T-helper 2 cell (primary cell): ENCODE data around the gene TRIP13.

Source experiments
- DNase-seq, 5 experiments: peaks; one replicate each; pipeline versions ENCODE4 v3.0.0 to v3.0.0-alpha.2; 2012 to 2022

TRIP13 gene

DNA sequence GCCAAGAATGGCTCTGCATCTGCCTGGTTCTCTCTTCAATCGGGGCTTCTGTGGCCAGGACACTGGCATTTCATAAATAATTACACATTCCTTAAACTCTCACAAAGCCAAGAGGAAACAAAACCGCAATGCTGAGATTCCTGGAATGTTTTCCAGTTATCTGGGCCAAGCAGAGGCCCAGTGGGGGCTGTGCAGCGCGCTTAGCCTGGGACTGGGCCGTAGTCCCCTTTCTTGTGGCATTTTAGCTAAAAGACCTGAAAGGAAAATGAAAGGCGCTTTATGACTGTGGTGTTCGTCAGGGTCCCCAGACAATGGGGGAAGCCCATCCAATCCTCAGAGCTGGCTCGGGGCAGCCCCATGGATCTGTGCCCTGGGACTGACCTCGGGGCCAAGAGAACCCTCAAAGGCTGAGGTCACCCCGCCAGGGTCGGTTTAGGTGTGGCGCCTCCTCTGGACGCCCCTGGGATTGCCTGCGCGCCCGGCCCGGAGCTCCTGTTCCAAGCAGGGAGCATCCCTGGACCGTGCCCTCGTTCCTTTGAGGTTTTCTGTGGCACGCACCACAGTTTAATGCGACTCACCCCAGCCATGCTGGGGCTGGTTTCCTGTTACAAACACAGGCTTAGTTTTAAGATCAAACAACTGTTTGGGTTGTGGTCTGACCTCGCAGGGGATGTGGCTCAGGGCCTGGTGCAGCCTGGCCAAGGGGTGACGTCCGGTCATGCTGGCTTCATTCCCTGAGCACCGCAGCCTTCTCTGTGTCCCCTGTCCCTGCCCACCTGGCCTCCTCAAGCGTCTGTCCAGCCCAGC is 64.5 kb downstream of the TRIP13 start:
- DNase-seq: peak in 2 of 5 experiments; percentile 39 to 92

DNA sequence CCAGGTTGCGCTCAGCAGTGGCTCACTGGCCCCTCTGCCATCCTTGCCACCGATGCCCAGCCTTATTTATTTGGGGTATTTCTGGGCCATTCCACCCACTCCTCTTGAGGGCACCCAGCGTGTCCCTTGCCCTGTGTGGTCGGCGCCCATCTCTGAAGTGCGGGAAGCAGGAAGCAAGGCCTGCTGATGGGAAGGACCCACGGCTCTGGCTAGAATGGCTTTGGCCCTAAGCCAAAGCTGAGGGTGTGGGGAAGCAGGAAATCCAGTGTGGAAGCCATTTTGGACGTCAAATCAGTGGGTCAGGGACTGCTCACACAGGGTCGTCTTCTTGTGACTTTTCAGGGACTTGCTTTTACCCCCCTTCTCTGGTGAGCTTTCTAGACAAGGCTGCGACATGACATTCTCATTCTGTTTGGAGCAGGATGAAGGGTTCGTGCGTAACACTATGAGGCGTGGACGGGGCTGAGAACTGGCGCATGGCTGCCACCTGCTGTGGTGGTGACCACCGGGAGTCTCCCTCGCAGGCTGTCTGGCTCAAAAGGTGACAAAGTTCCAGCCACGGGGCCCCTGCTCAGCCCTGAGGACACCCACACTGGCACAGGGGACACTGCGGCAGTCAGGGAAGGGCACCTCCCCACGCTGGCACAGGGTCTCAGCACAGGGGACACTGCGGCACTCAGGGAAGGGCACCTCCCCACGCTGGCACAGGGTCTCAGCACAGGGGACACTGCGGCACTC is 65.2 kb downstream of the TRIP13 start:
- peak in 1 of 5 experiments; percentile 29 for DNase-seq

GRCh38 chr5:958701-959571 is 66.3 kb downstream of the TRIP13 start:
- DNase-seq: no peak

DNA sequence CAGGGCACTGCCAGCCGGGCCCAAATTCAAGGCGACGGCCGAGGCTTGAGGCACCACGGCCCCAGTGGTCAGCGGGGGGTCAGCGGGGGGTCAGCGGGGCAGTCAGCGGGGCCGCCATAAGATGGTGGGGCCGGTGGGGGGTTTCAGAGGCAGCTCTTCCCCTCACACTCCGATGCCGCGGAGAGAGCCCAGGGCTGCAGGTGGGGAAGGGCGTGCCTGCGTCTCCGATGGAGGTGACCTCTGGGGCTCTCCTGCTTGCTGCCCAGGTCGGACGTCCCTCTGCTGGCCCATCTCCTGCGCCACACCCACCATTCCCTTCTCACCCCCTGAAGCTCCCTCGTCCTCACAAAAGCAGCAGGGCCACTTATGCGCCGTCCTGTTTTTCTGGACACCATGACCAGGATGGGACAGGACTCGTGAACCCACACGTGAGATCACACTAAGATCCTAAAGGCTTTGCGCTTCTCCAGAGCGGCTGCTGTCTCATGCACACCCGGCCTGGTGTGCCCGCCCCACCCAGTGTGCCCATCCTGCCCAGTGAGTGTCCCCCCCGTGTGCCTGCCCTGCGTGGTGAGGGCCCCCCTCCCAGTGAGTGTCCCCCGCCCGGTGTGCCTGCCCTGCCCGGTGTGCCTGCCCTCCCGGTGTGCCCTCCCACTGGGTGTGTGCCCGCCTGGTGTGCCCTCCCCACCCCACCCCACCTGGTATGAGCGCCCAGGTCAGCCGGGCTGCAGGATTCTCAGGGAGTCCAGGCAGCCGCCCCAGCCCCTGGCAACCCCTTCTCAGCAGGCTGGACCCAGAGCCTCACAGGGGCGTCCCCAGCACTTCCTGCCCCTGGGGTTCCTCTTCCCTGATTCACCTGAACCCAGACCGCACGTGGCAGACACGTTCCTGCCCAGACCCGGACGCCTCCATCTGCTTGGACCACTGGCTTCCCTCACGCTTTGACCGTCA is 67.2 kb downstream of the TRIP13 start:
- no peak for DNase-seq

DNA sequence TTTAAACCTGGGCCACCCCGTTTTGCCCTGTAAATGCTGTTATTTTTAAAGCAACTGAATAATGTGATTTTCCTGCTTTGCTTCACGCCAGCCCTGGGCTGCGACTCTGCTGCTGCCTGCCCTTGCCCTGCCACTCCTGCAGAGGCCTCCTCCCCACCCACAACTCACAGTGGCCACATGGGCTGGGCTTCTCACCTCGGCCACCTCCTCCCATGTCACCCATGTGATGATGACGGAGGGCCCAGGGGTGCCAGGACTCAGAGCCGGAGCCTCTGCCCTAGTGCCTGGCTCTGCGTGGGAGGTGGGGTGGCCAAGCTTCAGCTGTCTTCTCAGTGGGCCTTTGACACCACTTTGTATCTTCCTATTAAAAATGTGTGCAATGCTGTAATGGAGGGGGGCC is 67.9 kb downstream of the TRIP13 start:
- DNase-seq: no peak

DNA sequence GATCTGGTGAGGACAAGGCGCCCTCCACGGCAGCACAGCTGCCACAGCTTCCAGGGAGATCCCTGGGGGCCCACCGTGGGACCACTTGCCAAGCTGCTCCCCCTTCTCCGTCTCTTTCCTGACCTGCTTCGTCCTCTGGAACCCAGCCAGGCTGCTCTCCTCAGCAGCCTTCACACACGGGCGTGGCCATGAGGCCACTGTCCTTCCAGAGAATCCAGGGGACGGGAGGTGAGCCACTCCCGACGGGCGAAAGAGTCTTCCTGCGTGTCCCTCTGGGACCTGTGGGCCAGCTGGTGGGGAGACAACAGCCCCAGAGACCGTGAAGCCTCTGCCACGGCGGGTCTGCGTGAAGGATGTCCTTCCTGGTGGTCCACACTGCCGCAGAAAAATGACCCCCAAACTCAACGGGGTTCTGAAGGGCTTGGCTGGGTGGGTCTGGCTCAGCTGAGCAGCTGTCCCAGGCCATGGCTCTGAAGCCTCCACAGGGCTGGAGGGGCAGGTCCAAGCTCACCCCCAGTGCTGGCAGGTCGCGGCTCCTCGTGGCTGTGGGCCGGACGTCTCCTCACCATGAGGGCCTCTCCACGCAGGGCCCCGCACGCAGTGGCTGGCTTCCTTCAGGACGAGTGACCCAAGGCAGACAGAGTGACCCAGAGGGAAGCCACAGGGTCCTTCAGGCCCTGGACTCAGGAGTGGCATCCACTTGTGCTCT is 68.5 kb downstream of the TRIP13 start:
- no peak for DNase-seq

DNA sequence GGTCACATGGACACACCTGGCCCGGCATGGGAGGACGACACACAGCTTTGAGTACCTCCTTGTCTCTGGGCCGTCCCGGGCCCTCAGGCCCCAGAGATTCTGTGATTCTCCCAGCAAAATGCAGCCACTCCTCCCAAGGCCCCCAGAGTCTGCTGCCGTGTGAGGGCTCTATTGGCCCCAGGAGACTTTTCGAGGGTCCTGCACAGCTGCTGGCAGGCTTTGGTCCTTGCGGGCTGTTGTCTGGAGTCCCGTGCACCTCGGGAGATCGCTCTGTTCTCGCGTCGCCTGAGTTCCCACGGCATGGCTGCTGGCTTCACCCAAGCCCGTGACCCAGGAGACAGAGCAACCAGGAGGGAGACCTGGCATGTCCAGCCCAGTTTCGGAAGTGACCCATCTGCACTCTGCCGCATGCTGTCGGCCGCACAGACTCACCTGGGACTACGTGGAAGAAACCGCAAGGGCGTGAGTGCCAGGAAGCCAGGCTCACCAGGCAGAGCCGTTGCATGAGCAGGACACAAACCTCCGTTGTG is 69.1 kb downstream of the TRIP13 start:
- DNase-seq: no peak

- DNase-seq: no peak
Observed at GRCh38 chr5:962386-962785, 69.7 kb downstream of the TRIP13 start.

DNA sequence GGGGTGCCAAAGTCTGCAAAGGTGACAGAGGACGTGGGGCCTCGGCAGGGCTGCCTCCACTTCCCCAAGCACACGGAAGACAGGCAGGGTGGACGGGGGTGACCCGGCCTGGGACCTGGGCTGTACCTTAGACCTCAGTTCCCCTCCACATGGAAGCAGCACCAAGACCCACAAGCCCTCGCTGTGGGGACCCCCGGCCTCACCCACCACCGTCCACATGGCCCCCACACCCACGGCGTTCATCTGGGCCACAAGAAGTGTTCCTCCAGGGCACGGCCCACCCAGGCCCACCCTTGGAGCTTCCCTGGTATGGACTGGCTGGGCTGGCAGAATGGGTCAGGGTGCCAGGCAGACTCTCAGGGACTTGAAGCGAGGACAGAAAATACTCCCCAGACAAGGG is 70.1 kb downstream of the TRIP13 start:
- DNase-seq: no peak

GRCh38 chr5:963310-963672 is 70.6 kb downstream of the TRIP13 start:
- no peak for DNase-seq

- peak in 3 of 5 experiments; percentile 27 to 98 (median 28) for DNase-seq
Observed at GRCh38 chr5:963673-964531, 71.2 kb downstream of the TRIP13 start.

DNA sequence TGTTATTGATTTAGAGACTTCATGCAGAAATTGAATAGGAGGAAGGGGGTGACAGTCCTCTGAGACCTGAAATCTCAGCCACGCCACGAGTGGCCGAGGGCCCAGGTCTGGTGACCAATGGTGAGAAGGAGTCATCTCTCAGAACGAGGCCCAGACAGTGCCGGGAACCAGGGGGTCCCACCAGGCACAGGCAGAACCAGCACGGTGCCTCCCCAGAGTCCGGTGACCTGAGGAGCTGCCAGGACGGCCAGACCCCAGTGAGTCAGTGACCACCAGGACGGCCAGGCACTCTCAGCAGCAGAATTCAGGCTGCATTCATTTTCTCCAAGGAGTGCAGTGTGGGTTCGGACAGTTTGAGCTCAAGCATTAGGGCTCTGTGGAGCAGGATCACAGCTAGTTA is 72.1 kb downstream of the TRIP13 start:
- no peak for DNase-seq

DNA sequence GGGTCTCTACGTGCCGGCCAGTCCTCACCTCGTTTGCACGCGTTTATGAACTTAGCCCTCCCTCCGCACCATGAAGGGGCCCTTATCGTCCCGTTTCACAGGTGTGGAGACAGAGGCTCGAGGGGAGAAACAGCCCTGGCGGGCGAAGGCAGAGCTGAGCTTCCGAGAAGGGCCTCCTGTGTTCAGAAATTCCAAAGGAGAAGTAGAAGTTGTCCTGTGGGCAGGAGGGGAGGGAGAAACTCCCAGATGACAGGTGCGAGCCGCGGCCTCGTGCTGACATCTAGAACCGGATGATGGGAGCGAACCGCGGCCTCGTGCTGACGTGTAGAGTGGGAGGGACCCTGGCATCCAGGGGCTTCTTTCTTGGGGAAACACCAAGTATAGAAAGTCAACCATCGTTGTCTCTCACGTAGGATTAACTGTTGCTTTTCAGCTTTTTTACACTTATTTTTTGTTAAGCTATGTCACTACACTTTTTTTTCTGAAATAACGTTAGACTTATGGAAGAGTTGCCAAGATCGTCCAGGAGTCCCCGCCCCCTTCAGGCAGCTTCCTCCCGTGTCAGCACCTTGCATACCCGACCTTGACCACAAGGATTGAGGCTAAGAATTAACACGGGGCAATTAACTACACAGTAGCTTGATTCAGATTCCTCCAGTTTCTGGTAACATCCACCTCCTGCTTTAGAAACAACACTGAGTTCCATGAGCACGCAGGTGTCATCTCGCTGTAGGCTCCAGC is 73.1 kb downstream of the TRIP13 start:
- DNase-seq: peak in 1 of 5 experiments; percentile 67

DNA sequence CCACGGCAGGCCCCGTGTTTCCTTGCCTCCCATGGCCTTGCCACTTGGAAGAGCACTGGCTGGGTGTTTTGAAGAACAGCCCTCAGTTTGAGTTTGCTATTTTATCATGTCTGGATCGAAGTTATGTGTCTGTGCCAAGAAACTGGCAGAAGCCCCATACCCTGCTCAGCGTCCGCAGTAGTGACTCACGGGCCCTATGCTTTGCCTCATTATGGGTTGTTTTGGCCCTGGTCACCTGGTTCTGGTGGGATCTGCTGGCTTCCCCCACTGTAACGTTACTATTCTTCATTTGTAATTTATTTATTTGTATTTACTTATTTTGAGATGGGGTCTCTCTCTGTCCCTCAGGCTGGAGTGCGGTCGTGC is 73.6 kb downstream of the TRIP13 start:
- DNase-seq: no peak

DNA sequence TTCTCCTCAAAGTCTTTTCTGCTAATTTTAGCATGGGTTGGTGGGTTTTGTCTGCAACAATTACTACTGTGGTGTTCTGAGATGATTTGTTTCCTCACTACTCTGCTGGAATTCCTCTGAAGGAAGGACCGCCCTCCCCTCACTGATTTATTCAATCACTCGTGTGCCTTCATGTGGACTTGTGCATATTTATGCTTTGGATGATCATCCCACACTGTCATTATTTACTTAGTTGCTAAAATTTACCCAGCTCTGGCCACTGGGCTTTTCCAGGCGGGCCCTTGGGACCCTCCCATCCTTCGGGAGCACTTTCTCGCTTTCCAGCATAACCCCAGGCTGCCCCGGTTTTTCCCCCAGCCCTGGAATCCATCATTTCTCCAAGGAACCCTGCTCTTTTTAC is 74.3 kb downstream of the TRIP13 start:
- no peak for DNase-seq
